Naive thymus-derived CD4-positive, alpha-beta T cell (primary cell): ENCODE measurements around the gene SCAMP2. TPM values are rescaled to one million over a fixed set of nuclear protein-coding genes. Genes with fewer than 3 reads are reported as not detected.

ENCODE experiments used
- ATAC-seq: fragments of 150-1000 bp; cut with Tn5 transposase; 2 replicates; pipeline ENCODE4 v1.10.0; 2021; ENCODE audit warnings: mild to moderate bottlenecking, moderate library complexity
- CTCF ChIA-PET: fragments of 350-600 bp; sonication (Branson Sonifier 250); formaldehyde crosslinking; loops from one replicate; lab custom pipeline; 2021; ENCODE audit warnings: antibody characterized with exemption; lab: Charles Lee
- POLR2A ChIA-PET: fragments of 350-600 bp; sonication (Branson Sonifier 250); formaldehyde crosslinking; loops from one replicate; lab custom pipeline; 2021; ENCODE audit warnings: antibody characterized with exemption, inconsistent platforms; lab: Charles Lee
- DNase-seq, 9 donors: peaks; one replicate each; pipeline versions ENCODE4 v3.0.0 to v3.0.0-alpha.2; 2020 to 2022; ENCODE audit warnings: mixed read lengths in 1 of 9
- H3K27ac ChIP-seq: one replicate; pipeline ENCODE4 v1.7.0; 2013; ENCODE audit warnings: mild to moderate bottlenecking, low read depth, low read length, moderate library complexity
- H3K27me3 ChIP-seq, 2 donors: one replicate each; pipeline ENCODE4 v1.7.0; 2013; ENCODE audit warnings: low read length in 2 of 2, mild to moderate bottlenecking in 2 of 2, moderate library complexity in 2 of 2; ENCODE audit not compliant: control insufficient read depth in 2 of 2, insufficient read depth in 2 of 2
- H3K36me3 ChIP-seq, 3 experiments: 1 replicate in 2 of 3; 2 replicates in 1 of 3; pipeline ENCODE4 v1.7.0; 2013; ENCODE audit warnings: low read length in 3 of 3, mild to moderate bottlenecking in 3 of 3, moderate library complexity in 1 of 3; ENCODE audit not compliant: insufficient read depth in 3 of 3, control insufficient read depth in 2 of 3
- H3K4me1 ChIP-seq, 2 donors: one replicate each; pipeline ENCODE4 v1.7.0; 2013; ENCODE audit warnings: low read length in 2 of 2, mild to moderate bottlenecking in 2 of 2, moderate library complexity in 1 of 2; ENCODE audit not compliant: control insufficient read depth in 2 of 2, insufficient read depth in 2 of 2
- H3K4me3 ChIP-seq: 2 replicates; pipeline ENCODE4 v1.7.0; 2013; ENCODE audit warnings: mild to moderate bottlenecking, low read length
- H3K9me3 ChIP-seq, 3 experiments: 1 replicate in 2 of 3; 2 replicates in 1 of 3; pipeline ENCODE4 v1.7.0; 2013; ENCODE audit warnings: low read length in 3 of 3; ENCODE audit not compliant: control insufficient read depth in 2 of 3
- H3K27ac Mint-ChIP-seq, 9 donors: one replicate each; pipeline ENCODE4 v1.8.0; 2020 to 2022; ENCODE audit warnings: mixed read lengths in 9 of 9, mild to moderate bottlenecking in 8 of 9, moderate library complexity in 5 of 9, inconsistent platforms in 2 of 9
- H3K27me3 Mint-ChIP-seq, 5 donors: one replicate each; pipeline ENCODE4 v1.8.0; 2021 to 2022; ENCODE audit warnings: mixed read lengths in 5 of 5, mild to moderate bottlenecking in 1 of 5
- H3K36me3 Mint-ChIP-seq, 5 donors: one replicate each; pipeline ENCODE4 v1.8.0; 2020 to 2022; ENCODE audit warnings: mixed read lengths in 5 of 5, mild to moderate bottlenecking in 3 of 5, inconsistent platforms in 1 of 5
- H3K4me1 Mint-ChIP-seq, 7 donors: one replicate each; pipeline ENCODE4 v1.8.0; 2020 to 2022; ENCODE audit warnings: mixed read lengths in 7 of 7, mild to moderate bottlenecking in 3 of 7, inconsistent platforms in 1 of 7
- H3K4me3 Mint-ChIP-seq, 10 donors: one replicate each; pipeline ENCODE4 v1.8.0; 2020 to 2022; ENCODE audit warnings: mild to moderate bottlenecking in 10 of 10, mixed read lengths in 10 of 10, moderate library complexity in 6 of 10, inconsistent platforms in 2 of 10
- H3K9me3 Mint-ChIP-seq, 11 donors: one replicate each; pipeline ENCODE4 v1.8.0; 2020 to 2022; ENCODE audit warnings: mixed read lengths in 11 of 11, mild to moderate bottlenecking in 4 of 11, inconsistent platforms in 1 of 11, moderate library complexity in 1 of 11
- intact Hi-C, 2 donors: fragments of 100-400 bp; cut with micrococcal nuclease; formaldehyde crosslinking; loops; one replicate each; pipeline ENCODE4 v1.15.1; 2023
- polyA plus RNA-seq, 2 donors: library from polyadenylated mRNA; unstranded; fragments of 300-500 nt; fragmentation: Illumina TruSeq; gene quantifications; one replicate each; pipeline ENCODE4 v1.2.3, GENCODE V29; 2021
- total RNA-seq, 6 experiments: library from RNA in 5 of 6; stranded (reverse) in 5 of 6; gene quantifications; 1 replicate in 5 of 6; 2 replicates in 1 of 6; pipeline ENCODE4 v1.2.3 and lab custom pipeline; 2021 to 2026

SCAMP2 gene
- total and polyA plus RNA-seq, 7 experiments from 2014 or later, result 78.9 to 141 (median 122) TPM

DNA sequence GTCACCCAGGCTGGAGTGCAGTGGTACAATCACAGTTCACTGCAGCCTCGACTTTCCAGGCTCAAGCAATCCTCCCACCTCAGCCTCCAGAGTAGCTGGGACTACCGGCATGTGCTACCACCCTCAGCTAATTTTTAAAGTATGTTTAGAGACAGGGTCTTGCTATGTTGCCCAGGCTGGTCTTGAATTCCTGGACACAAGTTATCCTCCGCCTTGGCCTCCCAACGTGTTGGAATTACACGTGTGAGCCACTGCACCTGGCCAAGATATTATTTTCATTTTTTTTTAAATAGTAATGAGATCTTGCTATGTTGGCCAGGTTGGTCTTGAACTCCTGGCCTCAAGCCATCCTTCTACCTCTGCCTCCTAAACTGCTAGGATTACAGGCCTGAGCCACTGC lies 12.3 kb upstream of the SCAMP2 start:
- intact Hi-C loops, result no loop called here
- H3K27ac Mint-ChIP-seq, result no peak overlapping the region
- H3K9me3 Mint-ChIP-seq, result peaks cover 0 to 5% (median 0%) of the 10 kb centered on the region in 11 donors

DNA sequence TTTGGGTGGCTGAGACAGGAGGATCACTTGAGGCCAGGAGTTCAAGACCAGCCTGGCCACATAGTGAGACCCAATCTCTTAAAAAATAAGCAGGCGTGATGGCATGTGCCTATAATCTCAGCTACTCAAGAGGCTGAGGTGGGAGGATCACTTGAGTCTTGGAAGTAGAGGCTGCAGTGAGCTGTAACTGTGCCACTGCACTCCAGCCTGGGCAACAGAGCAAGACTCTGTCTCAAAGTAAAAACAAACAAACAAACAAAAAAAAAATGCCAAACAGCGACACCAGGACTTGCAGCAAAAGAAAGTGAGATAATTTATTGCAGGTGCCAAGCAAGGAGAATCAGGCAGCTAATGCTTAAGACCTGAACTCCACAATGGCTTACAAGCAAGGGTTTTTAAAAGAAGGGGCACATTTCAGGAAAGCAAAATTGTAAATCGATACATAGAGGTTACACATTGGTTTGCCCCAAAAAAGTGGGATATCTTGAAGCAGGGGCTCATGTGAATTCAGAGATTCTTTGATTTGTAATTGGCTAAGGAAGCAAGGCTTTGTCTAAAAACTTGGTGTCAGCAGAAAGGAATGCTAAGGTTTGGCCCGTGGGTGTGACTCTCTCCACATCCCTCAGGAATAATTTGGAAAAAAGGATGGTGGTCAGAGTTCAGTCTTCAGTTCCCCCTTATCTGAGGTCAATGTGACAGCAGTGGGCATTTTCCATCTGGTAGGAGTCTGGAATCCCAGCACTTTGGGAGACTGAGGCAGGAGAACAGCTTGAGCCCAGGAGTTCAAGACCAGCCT lies 11.5 kb upstream of the SCAMP2 start:
- ChIA-PET POLR2A (interaction anchor here (0.6 to 1.8 kb wide), 4 partner anchors 9 to 40 kb away, joined by 3 to 6 read pairs (median 4); no protein-coding TSS in a partner anchor), CTCF (interaction anchor here (2.0 kb wide), 1 partner anchor 18 kb away, joined by 8 read pairs; no protein-coding TSS in a partner anchor)
- Histone ChIP-seq H3K27ac (no peak overlapping the region), H3K4me3 (no peak overlapping the region), H3K36me3 (no peaks in the 10 kb centered on the region), H3K4me1 (peaks cover 4 to 9% of the 10 kb centered on the region in 2 donors), H3K9me3 (no peaks in the 10 kb centered on the region), H3K27me3 (no peaks in the 10 kb centered on the region)
- no peaks in the 10 kb centered on the region for H3K36me3 Mint-ChIP-seq
- H3K27me3 Mint-ChIP-seq, result no peaks in the 10 kb centered on the region
- H3K4me1 Mint-ChIP-seq, result peaks cover 8 to 23% (median 10%) of the 10 kb centered on the region in 7 donors
- ATAC-seq, result no peak
- H3K27ac Mint-ChIP-seq, result no peak overlapping the region
- H3K4me3 Mint-ChIP-seq, result peak overlapping the region in 1 of 10 donors; percentile 20
- intact Hi-C loops, result no loop called here
- DNase-seq, result no peak
- peaks cover 0 to 5% (median 0%) of the 10 kb centered on the region in 11 donors for H3K9me3 Mint-ChIP-seq

More for the DNA sequence above, 12.3 kb upstream of the SCAMP2 start:
- H3K27me3 ChIP-seq, result no peaks in the 10 kb centered on the region
- ChIA-PET POLR2A (interaction anchor here (1.8 kb wide), 1 partner anchor 14 kb away, joined by 6 read pairs; no protein-coding TSS in a partner anchor), CTCF (interaction anchor here (1.2 to 2.0 kb wide), 2 partner anchors 17 to 102 kb away, joined by 3 to 8 read pairs; no protein-coding TSS in a partner anchor)
- no peaks in the 10 kb centered on the region for H3K9me3 ChIP-seq
- H3K36me3 ChIP-seq, result peaks cover 0 to 3% (median 0%) of the 10 kb centered on the region in 3 experiments
- DNase-seq, result no peak
- no peak overlapping the region for H3K4me3 Mint-ChIP-seq
- peaks cover 8 to 13% of the 10 kb centered on the region in 2 donors for H3K4me1 ChIP-seq
- no peak overlapping the region for H3K27ac ChIP-seq
- ATAC-seq, result no peak
- H3K4me1 Mint-ChIP-seq, result peaks cover 14 to 27% (median 16%) of the 10 kb centered on the region in 7 donors
- H3K36me3 Mint-ChIP-seq, result no peaks in the 10 kb centered on the region
- H3K4me3 ChIP-seq, result no peak overlapping the region
- H3K27me3 Mint-ChIP-seq, result no peaks in the 10 kb centered on the region

DNA sequence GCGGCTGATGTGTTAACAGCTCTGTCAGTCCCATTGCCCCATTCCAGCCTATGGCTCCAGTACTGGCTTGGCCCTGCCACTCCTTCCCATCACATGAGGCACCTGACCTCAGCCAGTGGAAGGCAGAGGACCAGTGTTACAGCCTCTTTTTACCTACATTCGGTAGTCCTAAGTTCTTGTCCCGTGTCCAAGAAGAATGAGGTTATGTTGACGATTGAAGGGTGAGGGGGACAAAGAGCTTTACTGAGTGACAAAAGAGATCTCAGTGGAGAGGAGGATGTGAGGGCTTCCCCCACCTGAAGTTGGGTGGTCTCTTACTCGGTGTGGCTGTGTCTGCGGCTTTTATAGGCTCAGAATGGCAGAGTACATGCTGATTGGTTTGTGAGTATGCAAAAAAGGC lies 9.4 kb upstream of the SCAMP2 start:
- Histone ChIP-seq H3K27ac (no peak overlapping the region), H3K36me3 (no peaks in the 10 kb centered on the region), H3K27me3 (no peaks in the 10 kb centered on the region), H3K4me1 (no peaks in the 10 kb centered on the region), H3K9me3 (no peaks in the 10 kb centered on the region), H3K4me3 (no peak overlapping the region)
- DNase-seq, result no peak
- H3K4me3 Mint-ChIP-seq, result no peak overlapping the region
- H3K36me3 Mint-ChIP-seq, result no peaks in the 10 kb centered on the region
- no peaks in the 10 kb centered on the region for H3K27me3 Mint-ChIP-seq
- H3K4me1 Mint-ChIP-seq, result peaks cover 0 to 11% (median 0%) of the 10 kb centered on the region in 7 donors
- ChIA-PET POLR2A (interaction anchor here (1.3 to 1.6 kb wide), 2 partner anchors 9 to 11 kb away, joined by 3 to 4 read pairs; partner anchors contain the start of gene SCAMP2), CTCF (interaction anchor here (0.6 to 1.0 kb wide), 3 partner anchors 24 to 89 kb away, joined by 4 to 5 read pairs (median 4); no protein-coding TSS in a partner anchor)
- intact Hi-C loops, result no loop called here
- peaks cover 0 to 5% (median 0%) of the 10 kb centered on the region in 11 donors for H3K9me3 Mint-ChIP-seq
- ATAC-seq, result no peak
- no peak overlapping the region for H3K27ac Mint-ChIP-seq

DNA sequence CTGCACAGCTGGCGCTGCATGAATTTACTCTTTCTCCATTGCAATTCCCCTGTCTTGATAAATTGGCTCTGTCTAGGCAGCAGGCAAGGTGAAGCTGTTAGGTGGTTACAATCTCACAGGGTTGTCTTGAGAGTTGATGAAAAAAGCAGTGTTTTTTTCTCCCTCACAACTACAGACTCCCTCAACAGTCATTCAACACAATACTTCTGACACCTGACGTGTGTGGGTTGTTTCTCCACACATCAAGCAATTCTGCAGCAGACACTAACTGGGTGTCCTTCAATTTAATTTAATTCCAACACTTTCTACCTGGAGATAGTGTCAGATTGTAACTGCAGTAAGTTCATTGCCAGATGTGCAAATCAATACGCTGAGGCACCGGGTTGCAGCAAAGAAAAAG lies 5.1 kb upstream of the SCAMP2 start:
- Mint-ChIP-seq H3K27ac (no peak overlapping the region), H3K36me3 (peaks cover 0 to 2% (median 0%) of the 10 kb centered on the region in 5 donors), H3K9me3 (peaks cover 0 to 5% (median 0%) of the 10 kb centered on the region in 11 donors), H3K4me3 (no peak overlapping the region), H3K4me1 (peaks cover 3 to 10% (median 9%) of the 10 kb centered on the region in 7 donors), H3K27me3 (peaks cover 0 to 8% (median 0%) of the 10 kb centered on the region in 5 donors)
- peaks cover 0 to 3% of the 10 kb centered on the region in 2 donors for H3K4me1 ChIP-seq
- DNase-seq, result no peak
- CTCF ChIA-PET, result interaction anchor here (0.7 kb wide), 1 partner anchor 96 kb away, joined by 3 read pairs; no protein-coding TSS in a partner anchor
- intact Hi-C loops, result loop anchor here in 1 of 2 donors (10.0 kb wide), 1 partner anchor 577 kb away; the partner anchor contains the start of gene SIN3A
- H3K9me3 ChIP-seq, result no peaks in the 10 kb centered on the region
- no peak for ATAC-seq
- POLR2A ChIA-PET, result no interaction called here
- H3K27ac ChIP-seq, result no peak overlapping the region
- H3K27me3 ChIP-seq, result no peaks in the 10 kb centered on the region
- H3K36me3 ChIP-seq, result no peaks in the 10 kb centered on the region
- H3K4me3 ChIP-seq, result no peak overlapping the region

DNA sequence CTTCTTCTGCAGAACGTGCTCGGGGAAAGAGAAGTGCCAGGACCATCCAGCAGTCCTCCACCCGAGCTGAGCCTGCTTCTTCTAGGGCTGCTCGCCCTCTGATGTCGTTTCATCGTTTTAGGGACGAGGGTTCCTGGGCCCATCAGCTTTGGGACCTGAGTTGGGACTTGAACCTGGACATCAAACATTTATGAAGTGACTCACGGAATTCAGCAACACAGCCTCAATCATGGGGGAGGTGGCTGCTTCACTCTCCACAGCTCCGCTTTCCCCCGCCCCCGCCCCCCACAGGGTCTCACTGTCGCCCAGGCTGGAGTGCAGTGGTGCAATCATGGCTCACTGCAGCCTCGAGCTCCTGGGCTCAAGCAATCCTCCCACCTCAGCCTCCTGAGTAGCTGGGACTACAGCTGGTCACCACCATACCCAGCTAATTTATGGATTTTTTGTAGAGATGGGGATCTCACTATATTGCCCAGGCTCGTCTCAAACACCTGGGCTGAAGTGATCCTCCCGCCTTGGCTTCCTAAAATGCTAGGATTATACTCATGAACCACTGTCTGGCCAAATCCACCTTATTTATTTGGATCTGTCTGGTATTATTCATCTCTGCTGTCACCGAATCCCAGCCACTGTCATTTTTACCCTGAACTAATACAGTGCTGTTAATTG lies 725 bp upstream of the SCAMP2 start:
- Histone ChIP-seq H3K27ac (peak overlapping the region; percentile 98), H3K4me3 (peak overlapping the region; percentile 86), H3K9me3 (no peaks in the 10 kb centered on the region), H3K4me1 (peaks cover 32% of the 10 kb centered on the region in 2 donors), H3K27me3 (no peaks in the 10 kb centered on the region), H3K36me3 (peaks cover 0 to 7% (median 0%) of the 10 kb centered on the region in 3 experiments)
- DNase-seq, result peak in 1 of 9 donors; percentile 31
- Mint-ChIP-seq H3K36me3 (peaks cover 4 to 20% (median 7%) of the 10 kb centered on the region in 5 donors), H3K27me3 (peaks cover 0 to 8% (median 0%) of the 10 kb centered on the region in 5 donors), H3K27ac (peak overlapping the region; percentile 88 to 99 (median 96)), H3K4me3 (peak overlapping the region; percentile 92 to 100 (median 98)), H3K9me3 (no peaks in the 10 kb centered on the region), H3K4me1 (peaks cover 29 to 48% (median 39%) of the 10 kb centered on the region in 7 donors)
- ChIA-PET POLR2A (interaction anchor here (0.6 to 2.9 kb wide), 13 partner anchors 9 to 70 kb away, joined by 3 to 20 read pairs (median 4); partner anchors contain the start of genes MPI and ULK3), CTCF (interaction anchor here (0.7 to 1.3 kb wide), 3 partner anchors 15 to 28 kb away, joined by 3 to 7 read pairs (median 4); no protein-coding TSS in a partner anchor)
- ATAC-seq, result no peak
- intact Hi-C loops, result loop anchor here (1.0 to 10.0 kb wide), 15 partner anchors 15 to 581 kb away; partner anchors contain the start of genes CLK3 (in 2 of the 2), COX5A (in 2 of the 2), FAM219B (in 2 of the 2) and SIN3A (in 2 of the 2)

DNA sequence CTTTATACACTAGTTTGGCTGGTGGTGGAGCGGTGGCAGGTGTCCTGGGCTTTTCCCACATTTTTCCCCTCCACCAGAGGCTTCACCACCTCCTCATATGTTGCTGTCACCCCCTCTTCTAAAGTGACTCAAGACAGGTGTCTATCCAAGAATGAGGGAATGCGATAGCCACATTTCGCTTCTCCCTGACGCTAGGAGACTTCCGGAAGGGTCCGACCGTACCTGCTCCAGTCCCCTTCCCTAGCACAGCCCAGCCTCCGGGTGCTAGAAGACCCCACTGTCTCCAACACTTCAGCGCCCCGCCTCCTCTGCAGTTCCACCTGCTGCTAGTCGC lies 496 bp downstream of the SCAMP2 start:
- peaks cover 37 to 59% (median 50%) of the 10 kb centered on the region in 7 donors for H3K4me1 Mint-ChIP-seq
- H3K36me3 ChIP-seq, result peaks cover 0 to 7% (median 0%) of the 10 kb centered on the region in 3 experiments
- H3K36me3 Mint-ChIP-seq, result peaks cover 4 to 31% (median 12%) of the 10 kb centered on the region in 5 donors
- H3K9me3 Mint-ChIP-seq, result peaks cover 0 to 4% (median 0%) of the 10 kb centered on the region in 11 donors
- H3K4me3 Mint-ChIP-seq, result peak overlapping the region; percentile 92 to 100 (median 98)
- CTCF ChIA-PET, result no interaction called here
- H3K9me3 ChIP-seq, result no peaks in the 10 kb centered on the region
- H3K4me3 ChIP-seq, result peak overlapping the region; percentile 86
- peaks cover 43 to 44% of the 10 kb centered on the region in 2 donors for H3K4me1 ChIP-seq
- POLR2A ChIA-PET, result interaction anchor here (1.1 to 2.9 kb wide), 3 partner anchors 20 to 29 kb away, joined by 3 to 20 read pairs (median 4); partner anchors contain the start of gene ULK3
- H3K27me3 Mint-ChIP-seq, result peaks cover 0 to 8% (median 0%) of the 10 kb centered on the region in 5 donors
- intact Hi-C loops, result loop anchor here (1.0 to 10.0 kb wide), 15 partner anchors 17 to 582 kb away; partner anchors contain the start of genes CLK3 (in 2 of the 2), COX5A (in 2 of the 2), FAM219B (in 2 of the 2) and SIN3A (in 2 of the 2)
- H3K27ac Mint-ChIP-seq, result peak overlapping the region; percentile 88 to 99 (median 96)
- no peaks in the 10 kb centered on the region for H3K27me3 ChIP-seq
- DNase-seq, result no peak
- no peak for ATAC-seq
- H3K27ac ChIP-seq, result peak overlapping the region; percentile 98
